ENCODE data around the gene SCAPER.
"Not testable (repeated sequence)": the region's sequence is repeated elsewhere in the genome, so short reads cannot be mapped to it uniquely, and the experiment has no call there.

Gene SCAPER

DNA sequence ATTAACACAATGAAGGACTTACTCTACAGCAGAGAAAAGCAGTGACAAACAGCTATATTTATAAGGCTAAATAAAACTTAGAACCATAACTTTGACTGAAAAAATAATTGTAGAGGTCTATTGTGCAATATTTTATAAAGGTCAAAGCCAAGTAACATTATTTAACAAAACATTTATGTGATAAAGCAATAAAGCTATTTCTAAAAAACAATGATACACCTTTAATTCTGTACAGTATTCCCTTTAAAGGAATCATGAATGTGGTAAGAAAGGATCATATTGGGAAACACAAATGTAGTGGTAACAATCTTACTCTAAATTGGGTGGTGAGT is 332.2 kb downstream of the SCAPER start:
- DNase-seq (ENCODE audit: low read depth in 2 of 2) = no peak

DNA sequence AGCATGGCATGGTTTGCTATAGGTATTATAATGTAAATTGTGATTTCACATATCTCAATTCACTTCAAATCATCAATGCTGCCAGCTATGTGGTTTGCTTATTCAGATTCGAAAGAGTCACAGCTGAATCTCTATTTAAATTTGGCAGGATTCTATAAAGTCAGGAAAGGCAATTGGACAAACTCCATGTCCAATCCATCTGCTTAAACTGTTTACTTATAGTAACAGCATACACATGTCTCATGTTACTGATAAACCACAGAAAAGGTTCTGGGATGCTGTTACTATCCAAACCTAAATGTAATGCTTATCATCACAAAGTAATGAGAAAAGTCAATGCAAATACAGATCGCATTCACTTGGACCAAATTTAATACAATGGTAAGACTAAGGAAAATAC is 338.9 kb downstream of the SCAPER start:
- no peak for DNase-seq (ENCODE audit: low read depth in 2 of 2)

DNA sequence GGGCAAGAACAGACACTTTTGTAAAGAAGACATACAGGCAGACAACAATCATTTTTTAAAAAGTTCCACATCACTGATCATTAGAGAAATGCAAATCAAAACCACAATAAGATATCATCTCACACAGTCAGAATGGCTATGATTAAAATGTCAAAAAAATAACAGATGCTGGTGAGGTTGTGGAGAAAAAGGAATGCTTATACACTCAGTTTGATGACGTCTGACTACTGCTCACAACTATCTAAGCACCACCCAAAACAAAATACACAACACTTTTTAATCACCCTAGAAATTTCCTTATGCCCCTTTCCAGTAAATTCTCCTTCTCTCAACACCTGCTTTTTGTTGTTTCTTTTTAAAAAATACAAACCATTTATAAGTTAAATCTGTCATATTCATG is 339.8 kb downstream of the SCAPER start:
- DNase-seq (ENCODE audit: low read depth in 2 of 2) = no peak

DNA sequence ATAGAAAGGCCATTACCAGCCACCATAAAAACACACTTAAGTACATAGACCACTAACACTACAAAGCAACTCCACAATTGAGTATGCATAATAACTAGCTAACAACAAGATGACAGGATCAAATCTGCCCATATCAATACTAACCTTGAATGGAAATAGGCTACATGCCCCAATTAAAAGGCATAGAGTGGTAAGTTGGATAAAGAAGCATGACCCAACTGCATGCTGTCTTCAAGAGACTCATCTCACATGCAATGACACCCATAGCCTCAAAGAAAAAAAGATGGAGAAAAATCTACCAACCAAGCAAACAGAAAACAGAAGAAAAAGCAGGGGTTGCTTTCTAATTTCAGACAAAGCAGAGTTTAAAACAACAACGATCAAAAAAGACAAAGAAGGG is 349.9 kb downstream of the SCAPER start:
- DNase-seq (ENCODE audit: low read depth in 2 of 2) = no peak

GRCh38 chr15:76553564-76553963 is 351.6 kb downstream of the SCAPER start:
- DNase-seq (ENCODE audit: low read depth in 2 of 2) = no peak

GRCh38 chr15:76553102-76553501 is 352.0 kb downstream of the SCAPER start:
- DNase-seq (ENCODE audit: low read depth in 2 of 2) = no peak

GRCh38 chr15:76546805-76547204 is 358.3 kb downstream of the SCAPER start:
- DNase-seq (ENCODE audit: low read depth in 2 of 2) = no peak

GRCh38 chr15:76533995-76534394 is 371.1 kb downstream of the SCAPER start:
- DNase-seq (ENCODE audit: low read depth in 2 of 2) = no peak

DNA sequence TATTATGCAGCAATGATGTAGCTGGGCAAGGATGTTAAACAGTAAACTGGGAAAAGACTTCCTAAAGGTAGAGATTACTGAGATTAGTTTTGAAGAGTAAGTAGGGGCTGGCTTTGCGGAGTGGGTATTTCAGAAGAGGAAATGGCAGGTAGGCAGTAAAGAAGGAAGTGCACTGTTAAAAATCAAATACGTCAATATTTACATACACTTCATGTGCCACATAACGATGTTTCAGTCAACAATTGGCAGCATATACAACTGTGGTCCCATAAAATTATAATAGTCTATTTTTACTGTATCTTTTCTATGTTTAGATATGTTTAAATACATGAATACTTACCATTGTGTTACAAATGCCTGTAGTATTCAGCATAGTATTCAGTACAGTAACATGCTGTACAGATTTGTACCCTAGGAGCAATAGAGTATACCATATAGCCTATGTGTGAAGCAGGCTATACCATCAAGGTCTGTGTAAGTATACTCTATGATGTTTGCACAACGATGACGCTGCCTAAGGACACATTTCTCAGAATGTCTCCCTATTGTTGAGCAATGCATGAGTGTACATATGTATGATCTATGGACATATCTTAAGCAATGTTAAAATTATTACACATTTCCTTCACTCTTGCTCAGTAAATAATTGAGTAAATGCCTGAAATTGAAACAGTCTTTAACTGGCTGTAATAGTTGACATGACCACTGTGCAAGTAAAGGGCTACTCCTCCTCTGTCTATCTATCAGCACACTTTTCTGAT is 371.9 kb downstream of the SCAPER start:
- no peak for DNase-seq (ENCODE audit: low read depth in 2 of 2)

GRCh38 chr15:76529911-76530310 is 375.2 kb downstream of the SCAPER start:
- DNase-seq (ENCODE audit: low read depth in 2 of 2) = no peak

DNA sequence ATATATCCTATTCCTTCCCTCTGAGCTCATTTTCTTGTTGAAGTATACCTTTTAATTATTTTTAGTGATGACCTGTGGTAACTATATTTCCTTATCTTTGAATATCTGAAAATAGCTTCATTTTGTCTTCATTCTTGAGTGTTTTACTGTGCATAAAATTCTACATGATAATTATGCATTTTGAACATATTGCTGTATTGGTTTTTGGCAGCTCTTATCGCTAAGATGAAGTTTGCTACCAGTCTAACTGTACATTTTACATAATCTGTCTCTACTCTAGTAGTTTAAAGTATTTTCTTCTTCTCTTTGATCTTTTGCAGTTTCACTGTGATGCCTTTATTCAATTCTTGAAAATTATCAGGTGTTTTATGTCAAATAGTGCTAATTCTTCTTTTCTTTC is 379.0 kb downstream of the SCAPER start:
- no peak for DNase-seq (ENCODE audit: low read depth in 2 of 2)

DNA sequence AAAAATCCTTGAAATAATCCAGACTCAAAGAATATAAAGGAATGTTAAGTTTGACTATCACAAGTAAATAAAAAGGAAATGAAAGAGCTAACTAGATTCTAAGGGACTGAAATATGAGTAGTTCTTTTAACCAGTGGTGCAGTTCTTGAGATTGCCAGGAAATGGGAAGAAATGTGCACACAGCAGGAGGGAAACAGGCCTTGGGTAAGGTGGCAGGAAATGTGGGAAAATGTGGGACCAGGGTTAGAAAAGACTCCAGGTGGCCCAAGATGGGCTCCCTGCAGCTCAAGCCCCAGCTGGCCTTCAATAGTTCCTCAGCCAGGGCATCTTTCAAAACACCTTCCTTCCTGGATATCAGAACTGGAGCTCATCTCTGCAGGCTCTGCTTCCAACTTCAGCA is 387.2 kb downstream of the SCAPER start:
- no peak for DNase-seq (ENCODE audit: low read depth in 2 of 2)

- DNase-seq (ENCODE audit: low read depth in 2 of 2) = no peak
These were observed 390.9 kb downstream of the SCAPER start for GRCh38 chr15:76514282-76514681.

DNA sequence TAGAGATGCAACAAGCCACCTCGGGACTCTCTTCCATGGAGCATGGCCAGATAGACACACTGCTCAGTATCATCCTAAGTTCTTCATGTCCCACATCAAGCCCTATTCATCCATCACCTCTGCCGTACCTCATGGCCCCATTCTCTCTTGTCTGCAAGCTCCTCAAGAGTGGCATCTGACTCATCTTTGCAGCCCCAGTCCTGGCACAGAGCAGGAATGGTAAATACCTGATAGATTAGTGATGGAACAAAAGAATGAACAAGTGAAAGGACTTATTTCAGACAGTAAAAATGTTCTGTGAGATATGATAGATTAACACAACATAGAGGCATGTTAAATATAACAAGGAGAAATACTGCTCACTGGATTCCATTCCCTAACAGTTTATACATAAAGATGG is 392.2 kb downstream of the SCAPER start:
- DNase-seq (ENCODE audit: low read depth in 2 of 2) = no peak

GRCh38 chr15:76510663-76511062 is 394.5 kb downstream of the SCAPER start:
- not testable (repeated sequence) for DNase-seq (ENCODE audit: low read depth in 2 of 2)

GRCh38 chr15:76503804-76504203 is 401.3 kb downstream of the SCAPER start:
- DNase-seq (ENCODE audit: low read depth in 2 of 2) = no peak

GRCh38 chr15:76503121-76503520 is 402.0 kb downstream of the SCAPER start:
- no peak for DNase-seq (ENCODE audit: low read depth in 2 of 2)

DNA sequence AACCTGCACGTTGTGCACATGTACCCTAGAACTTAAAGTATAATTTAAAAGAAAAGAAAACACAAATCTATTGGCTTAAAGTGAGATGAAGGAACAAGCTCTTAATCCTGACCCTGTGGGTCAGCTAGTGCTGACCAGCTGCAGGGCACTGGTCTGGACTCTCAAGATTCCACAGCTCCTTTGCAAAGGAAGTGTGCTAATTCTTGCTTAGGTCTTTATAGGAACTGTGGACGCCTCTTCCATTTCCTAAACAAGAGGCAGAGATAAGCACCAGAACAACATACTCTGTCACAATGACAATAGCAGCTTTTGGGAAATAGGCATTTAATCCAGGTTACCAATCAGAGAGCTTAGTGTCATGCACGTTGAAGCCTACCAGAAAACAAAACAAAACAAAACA is 402.5 kb downstream of the SCAPER start:
- DNase-seq (ENCODE audit: low read depth in 2 of 2) = no peak

GRCh38 chr15:76502185-76502584 is 403.0 kb downstream of the SCAPER start:
- DNase-seq (ENCODE audit: low read depth in 2 of 2) = not testable (repeated sequence)

DNA sequence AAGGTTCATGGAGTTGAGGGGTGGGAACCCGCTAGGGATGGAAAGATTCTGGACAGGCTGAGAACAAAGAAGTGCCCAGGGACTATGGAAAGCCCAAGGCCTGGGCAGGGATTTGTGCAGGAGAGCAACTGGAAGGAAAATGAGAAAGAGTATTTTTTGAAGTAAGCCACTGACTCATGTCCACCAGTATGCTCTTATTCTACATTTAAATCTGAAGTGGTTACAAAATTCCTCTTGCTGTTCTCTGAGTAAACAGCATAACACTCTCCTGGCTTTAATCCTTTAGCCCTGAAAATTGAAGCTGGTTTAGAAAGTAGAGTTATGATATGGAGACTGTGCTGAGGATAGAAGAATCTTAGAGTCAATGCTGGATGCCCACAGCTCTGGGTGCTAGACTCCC is 403.4 kb downstream of the SCAPER start:
- DNase-seq (ENCODE audit: low read depth in 2 of 2) = no peak

DNA sequence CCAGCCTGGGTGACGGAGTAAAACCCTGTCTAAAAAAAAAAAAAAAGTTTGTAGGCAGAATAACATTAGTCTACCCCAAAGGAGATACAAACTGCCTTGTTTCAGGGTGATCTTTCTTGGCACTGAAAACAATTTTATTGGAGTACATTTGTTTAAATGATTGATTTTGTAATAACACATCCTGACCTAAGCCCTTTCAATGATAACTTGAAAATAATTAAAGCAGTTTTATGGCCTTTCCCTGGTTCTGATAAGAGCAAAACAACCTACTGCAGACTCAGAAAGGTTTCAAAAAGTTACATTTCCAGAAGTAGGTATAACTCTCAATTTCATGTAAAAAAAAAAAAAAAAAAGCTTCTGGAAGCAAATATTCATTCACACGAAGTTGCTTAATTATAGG is 404.1 kb downstream of the SCAPER start:
- DNase-seq (ENCODE audit: low read depth in 2 of 2) = no peak

DNA sequence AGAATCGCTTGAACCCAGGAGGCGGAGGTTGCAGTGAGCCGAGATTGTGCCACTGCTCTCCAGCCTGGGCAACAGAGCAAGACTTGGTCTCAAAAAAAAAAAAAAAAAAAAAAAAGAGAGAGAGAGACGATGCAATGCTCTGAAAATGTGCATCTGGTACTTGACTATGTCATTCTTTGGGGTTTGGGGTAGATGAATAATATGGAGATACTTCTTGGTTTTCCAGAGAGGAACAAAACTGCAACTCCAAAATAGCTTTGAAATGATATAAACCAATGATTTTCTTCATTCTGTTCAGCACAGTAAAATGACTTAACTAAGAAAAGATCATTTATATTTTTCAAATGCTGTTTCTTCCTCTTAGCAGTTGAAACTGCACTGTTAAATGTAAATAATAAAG is 409.7 kb downstream of the SCAPER start:
- DNase-seq (ENCODE audit: low read depth in 2 of 2) = no peak

DNA sequence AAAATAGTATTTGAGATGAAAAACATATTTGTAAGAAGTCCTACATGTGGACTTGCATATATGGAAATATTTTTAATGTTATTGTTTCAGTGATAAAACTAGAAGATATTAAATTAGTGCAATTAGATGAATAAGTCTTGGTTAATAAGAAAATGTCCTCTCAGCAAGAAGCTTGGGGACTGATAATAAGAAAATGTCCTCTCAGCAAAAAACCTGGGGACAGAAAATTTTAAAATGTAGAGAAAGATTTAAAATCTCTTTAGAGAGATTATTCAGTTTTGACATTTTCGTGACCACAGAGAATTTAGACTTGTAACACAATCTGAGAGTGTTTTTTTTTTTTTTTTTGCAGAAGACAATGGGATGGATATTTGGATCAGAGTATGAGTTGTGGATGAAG is 412.6 kb downstream of the SCAPER start:
- no peak for DNase-seq (ENCODE audit: low read depth in 2 of 2)

GRCh38 chr15:76483752-76484151 is 421.4 kb downstream of the SCAPER start:
- no peak for DNase-seq (ENCODE audit: low read depth in 2 of 2)

Data from stimulated activated CD4-positive, alpha-beta T cell treated with anti-CD3 and anti-CD28 coated beads, Interleukin-1b, Interleukin-23, amount 100 ng/mL, for 4 hours (primary cell).